ENCODE results near the gene RNF4.

- no peak for TF ChIP-seq SP1 (IDR thresholded peaks at IDR 0.05)
- TF ChIP-seq SUZ12 (IDR thresholded peaks at IDR 0.05), result no peak
- TF ChIP-seq NFRKB (IDR thresholded peaks at IDR 0.05), result no peak
Measured at GRCh38 chr4:2451821-2452785, 16.8 kb upstream of the RNF4 start.
